ENCODE data around the gene MARVELD1.

- TF ChIP-seq EZH2phosphoT487 (IDR thresholded peaks at IDR 0.05; ENCODE audit: low read depth, severe bottlenecking, unreplicated experiment) = no peak
- no peak for TF ChIP-seq CTCF (IDR thresholded peaks at IDR 0.05; ENCODE audit: poor library complexity)
Observed at GRCh38 chr10:97705006-97705670, 8.4 kb upstream of the MARVELD1 start.

All from hepatocyte (in vitro differentiated cells).